Peyer's patch (tissue), 4 donors: ENCODE results near the gene CCDC71L.
"Not testable (repeated sequence)": the region's sequence is repeated elsewhere in the genome, so short reads cannot be mapped to it uniquely, and the experiment has no call there.

Experiments used
- CTCF ChIP-seq, 6 experiments: fragments of 450-650 bp in 4 of 6; fragments of 200-600 bp in 2 of 6; sonication (generic) in 1 of 6; IDR thresholded peaks; one replicate each; pipeline ENCODE4 v1.5.1; 2017 to 2019; ENCODE audit warnings: antibody characterized with exemption in 6 of 6, mild to moderate bottlenecking in 3 of 6, moderate library complexity in 1 of 6
- POLR2A ChIP-seq, 2 donors: fragments of 450-650 bp; IDR thresholded peaks; one replicate each; pipeline ENCODE4 v1.5.1; 2017; ENCODE audit warnings: antibody characterized with exemption in 2 of 2, mild to moderate bottlenecking in 2 of 2, moderate library complexity in 2 of 2

GRCh38 chr7:106671930-106672329 lies 11.0 kb upstream of the CCDC71L start:
- TF ChIP-seq POLR2A, CTCF (IDR thresholded peaks at IDR 0.05): not testable (repeated sequence)
